WTC11 (cell line): ENCODE measurements around the gene POLDIP2. TPM values are rescaled to one million over a fixed set of nuclear protein-coding genes. Genes with fewer than 3 reads are reported as not detected.

Experiments
- ATAC-seq: fragments of 200-7000 bp; cut with Tn5 transposase; 2 replicates; pipeline ENCODE4 v1.10.0; 2021; ENCODE audit warnings: mild to moderate bottlenecking, moderate library complexity
- CTCF ChIA-PET: fragments of 300-600 bp; sonication (Branson Sonifier 250); formaldehyde crosslinking; loops from one replicate; lab custom pipeline; 2021; ENCODE audit warnings: antibody characterized with exemption; lab: Charles Lee
- POLR2A ChIA-PET: fragments of 350-600 bp; sonication (Branson Sonifier 250); formaldehyde crosslinking; loops from one replicate; lab custom pipeline; 2021; ENCODE audit warnings: antibody characterized with exemption; lab: Charles Lee
- DNase-seq: peaks from one replicate; pipeline ENCODE4 v3.0.0; 2021; ENCODE audit warnings: low spot score
- H3K27ac Mint-ChIP-seq: 2 replicates; pipeline ENCODE4 v1.8.0; 2021; ENCODE audit warnings: mixed read lengths
- H3K27me3 Mint-ChIP-seq: 2 replicates; pipeline ENCODE4 v1.8.0; 2021; ENCODE audit warnings: low read depth, mild to moderate bottlenecking, moderate library complexity, mixed read lengths
- H3K36me3 Mint-ChIP-seq: 2 replicates; pipeline ENCODE4 v1.8.0; 2021; ENCODE audit warnings: mixed read lengths
- H3K4me1 Mint-ChIP-seq: 2 replicates; pipeline ENCODE4 v1.8.0; 2022; ENCODE audit warnings: mixed read lengths
- H3K4me3 Mint-ChIP-seq: 2 replicates; pipeline ENCODE4 v1.8.0; 2021; ENCODE audit warnings: mild to moderate bottlenecking, moderate library complexity, mixed read lengths
- H3K9me3 Mint-ChIP-seq: 2 replicates; pipeline ENCODE4 v1.8.0; 2021; ENCODE audit warnings: mixed read lengths
- FOXJ3 ChIP-seq: sonication (generic); formaldehyde crosslinking; IDR thresholded peaks from 2 replicates; pipeline ENCODE4 v1.9.0; 2021; ENCODE audit warnings: missing genetic modification reagents, mild to moderate bottlenecking, borderline replicate concordance
- FOXP1 ChIP-seq: sonication (generic); formaldehyde crosslinking; IDR thresholded peaks from 2 replicates; pipeline ENCODE4 v1.8.0; 2022; ENCODE audit warnings: missing genetic modification reagents, mild to moderate bottlenecking, moderate library complexity, borderline replicate concordance
- GABPB1 ChIP-seq: sonication (generic); formaldehyde crosslinking; IDR thresholded peaks from 2 replicates; pipeline ENCODE4 v1.8.1; 2023; ENCODE audit warnings: mild to moderate bottlenecking, missing genetic modification reagents
- GTF2I ChIP-seq: fragments of 250-450 bp; sonication (Bioruptor Pico); conservative IDR thresholded peaks from 2 replicates; pipeline ENCODE4 v1.4.0; 2021; ENCODE audit warnings: mild to moderate bottlenecking
- JAZF1 ChIP-seq: fragments of 250-450 bp; sonication (Bioruptor Pico); IDR thresholded peaks from 2 replicates; pipeline ENCODE4 v1.9.0; 2021; ENCODE audit warnings: moderate library complexity, mild to moderate bottlenecking, inconsistent platforms
- MXD4 ChIP-seq: fragments of 250-450 bp; sonication (Bioruptor Pico); IDR thresholded peaks from 2 replicates; pipeline ENCODE4 v1.8.0; 2021; ENCODE audit warnings: mild to moderate bottlenecking, moderate library complexity, borderline replicate concordance
- MYBL2 ChIP-seq: sonication (generic); formaldehyde crosslinking; IDR thresholded peaks from 2 replicates; pipeline ENCODE4 v1.8.1; 2023; ENCODE audit warnings: mild to moderate bottlenecking, moderate library complexity, missing genetic modification reagents
- NR3C1 ChIP-seq: sonication (generic); formaldehyde crosslinking; conservative IDR thresholded peaks from 2 replicates; pipeline ENCODE4 v1.8.1; 2023; ENCODE audit warnings: low read depth, mild to moderate bottlenecking, missing genetic modification reagents
- RELA ChIP-seq: sonication (generic); formaldehyde crosslinking; IDR thresholded peaks from 2 replicates; pipeline ENCODE4 v1.8.1; 2022; ENCODE audit warnings: missing genetic modification reagents, mild to moderate bottlenecking, borderline replicate concordance
- ZBTB21 ChIP-seq: sonication (generic); formaldehyde crosslinking; IDR thresholded peaks from 2 replicates; pipeline ENCODE4 v1.8.1; 2023; ENCODE audit warnings: mild to moderate bottlenecking, missing genetic modification reagents, borderline replicate concordance
- ZNF138 ChIP-seq: sonication (generic); formaldehyde crosslinking; conservative IDR thresholded peaks from 2 replicates; pipeline ENCODE4 v1.8.1; 2022; ENCODE audit warnings: mild to moderate bottlenecking, moderate library complexity, missing genetic modification reagents
- ZNF219 ChIP-seq: sonication (generic); formaldehyde crosslinking; IDR thresholded peaks from 2 replicates; pipeline ENCODE4 v1.8.0; 2023; ENCODE audit warnings: missing genetic modification reagents, mild to moderate bottlenecking, borderline replicate concordance
- ZNF232 ChIP-seq: sonication (generic); formaldehyde crosslinking; IDR thresholded peaks from 2 replicates; pipeline ENCODE4 v1.8.0; 2022; ENCODE audit warnings: mild to moderate bottlenecking, missing genetic modification reagents
- ZNF396 ChIP-seq: fragments of 250-450 bp; sonication (Bioruptor Pico); IDR thresholded peaks from 2 replicates; pipeline ENCODE4 v1.8.0; 2021; ENCODE audit warnings: mild to moderate bottlenecking, moderate library complexity, borderline replicate concordance
- ZNF416 ChIP-seq: fragments of 250-450 bp; sonication (Bioruptor Pico); IDR thresholded peaks from 2 replicates; pipeline ENCODE4 v1.9.0; 2021; ENCODE audit warnings: mild to moderate bottlenecking, inconsistent platforms
- ZNF423 ChIP-seq: fragments of 250-450 bp; sonication (Bioruptor Pico); IDR thresholded peaks from 2 replicates; pipeline ENCODE4 v2.1.2; 2022; ENCODE audit warnings: mild to moderate bottlenecking, moderate library complexity
- total RNA-seq: library from RNA; stranded (reverse); gene quantifications from 3 replicates; pipeline ENCODE4 v1.2.3, GENCODE V29; 2021
- TF ChIP-seq, protein P1 (sequence below): sonication (generic); formaldehyde crosslinking; IDR thresholded peaks from 2 replicates; pipeline ENCODE4 v1.8.1; 2022; ENCODE audit warnings: mild to moderate bottlenecking, moderate library complexity, missing genetic modification reagents
- TF ChIP-seq, protein P2 (sequence below): sonication (generic); formaldehyde crosslinking; conservative IDR thresholded peaks from 2 replicates; pipeline ENCODE4 v1.8.1; 2022; ENCODE audit warnings: mild to moderate bottlenecking, missing genetic modification reagents
- TF ChIP-seq, protein P3 (sequence below): fragments of 250-450 bp; sonication (Bioruptor Pico); IDR thresholded peaks from 2 replicates; pipeline ENCODE4 v1.9.0; 2021; ENCODE audit warnings: mild to moderate bottlenecking
- TF ChIP-seq, protein P4 (sequence below): sonication (generic); formaldehyde crosslinking; IDR thresholded peaks from 2 replicates; pipeline ENCODE4 v1.8.1; 2022; ENCODE audit warnings: mild to moderate bottlenecking, missing genetic modification reagents, moderate library complexity, borderline replicate concordance
- TF ChIP-seq, protein P5 (sequence below): sonication (generic); formaldehyde crosslinking; IDR thresholded peaks from 2 replicates; pipeline ENCODE4 v1.8.0; 2023; ENCODE audit warnings: missing genetic modification reagents
- TF ChIP-seq, protein P6 (sequence below): fragments of 250-450 bp; sonication (Bioruptor Pico); IDR thresholded peaks from 2 replicates; pipeline ENCODE4 v1.8.0; 2021; ENCODE audit warnings: mild to moderate bottlenecking

The POLDIP2 gene
- total RNA-seq, 1 experiment from 2014 or later = 85.4 TPM

DNA sequence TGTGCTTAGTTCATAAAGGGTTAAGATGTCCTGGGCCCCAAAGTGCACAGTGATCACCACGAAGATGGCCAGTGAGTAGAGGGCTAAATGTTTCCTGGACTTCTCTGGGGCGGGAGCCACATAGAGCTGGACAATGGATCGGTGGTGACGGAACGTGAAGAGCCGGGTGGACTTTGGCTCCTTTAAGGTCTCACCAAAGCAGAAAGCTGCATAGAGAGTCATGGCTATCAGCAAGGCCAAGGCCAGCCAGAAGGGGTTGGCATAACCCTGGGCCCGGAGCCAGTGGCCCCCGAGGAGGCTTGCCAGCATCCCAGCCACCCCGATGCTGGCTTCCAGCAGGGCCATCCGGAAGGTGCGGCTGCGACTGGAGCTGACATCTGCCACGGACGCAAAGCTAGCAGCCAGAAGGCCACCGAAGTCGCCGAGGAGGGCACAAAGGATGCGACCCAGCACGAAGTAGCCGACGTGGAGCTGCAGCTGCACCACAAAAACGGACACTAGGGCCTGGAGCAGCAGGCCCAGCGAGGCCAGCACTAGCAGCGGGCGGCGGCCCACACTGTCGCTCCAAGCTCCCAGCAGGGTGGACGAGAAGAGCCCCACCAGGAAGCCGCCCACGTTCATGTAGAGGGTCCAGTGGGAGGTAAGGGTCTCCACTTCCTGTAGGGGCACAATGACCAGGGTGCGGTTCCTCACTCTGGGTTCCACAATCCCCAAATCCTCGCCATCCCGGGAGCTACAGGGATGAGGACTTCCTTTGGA is 47.7 kb upstream of the POLDIP2 start:
- H3K27me3 Mint-ChIP-seq = peaks cover 35% of the 10 kb centered on the region
- TF ChIP-seq ZNF396 (CRISPR knock-in tag) (no peak), MYBL2 (CRISPR knock-in tag) (no peak; the same call in 1 of the 2 replicates), ZBTB21 (CRISPR knock-in tag) (no peak), ZNF423 (CRISPR knock-in tag) (no peak), GABPB1 (CRISPR knock-in tag) (no peak; the same call in 1 of the 2 replicates), FOXJ3 (no peak), ZNF416 (CRISPR knock-in tag) (no peak), NR3C1 (no peak)
- TF ChIP-seq, protein P1, sequence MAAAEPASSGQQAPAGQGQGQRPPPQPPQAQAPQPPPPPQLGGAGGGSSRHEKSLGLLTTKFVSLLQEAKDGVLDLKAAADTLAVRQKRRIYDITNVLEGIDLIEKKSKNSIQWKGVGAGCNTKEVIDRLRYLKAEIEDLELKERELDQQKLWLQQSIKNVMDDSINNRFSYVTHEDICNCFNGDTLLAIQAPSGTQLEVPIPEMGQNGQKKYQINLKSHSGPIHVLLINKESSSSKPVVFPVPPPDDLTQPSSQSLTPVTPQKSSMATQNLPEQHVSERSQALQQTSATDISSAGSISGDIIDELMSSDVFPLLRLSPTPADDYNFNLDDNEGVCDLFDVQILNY (CRISPR knock-in tag) = no peak; the same call in 1 of the 2 replicates
- TF ChIP-seq, protein P2, sequence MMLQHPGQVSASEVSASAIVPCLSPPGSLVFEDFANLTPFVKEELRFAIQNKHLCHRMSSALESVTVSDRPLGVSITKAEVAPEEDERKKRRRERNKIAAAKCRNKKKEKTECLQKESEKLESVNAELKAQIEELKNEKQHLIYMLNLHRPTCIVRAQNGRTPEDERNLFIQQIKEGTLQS (CRISPR knock-in tag) = no peak
- TF ChIP-seq, protein P3, sequence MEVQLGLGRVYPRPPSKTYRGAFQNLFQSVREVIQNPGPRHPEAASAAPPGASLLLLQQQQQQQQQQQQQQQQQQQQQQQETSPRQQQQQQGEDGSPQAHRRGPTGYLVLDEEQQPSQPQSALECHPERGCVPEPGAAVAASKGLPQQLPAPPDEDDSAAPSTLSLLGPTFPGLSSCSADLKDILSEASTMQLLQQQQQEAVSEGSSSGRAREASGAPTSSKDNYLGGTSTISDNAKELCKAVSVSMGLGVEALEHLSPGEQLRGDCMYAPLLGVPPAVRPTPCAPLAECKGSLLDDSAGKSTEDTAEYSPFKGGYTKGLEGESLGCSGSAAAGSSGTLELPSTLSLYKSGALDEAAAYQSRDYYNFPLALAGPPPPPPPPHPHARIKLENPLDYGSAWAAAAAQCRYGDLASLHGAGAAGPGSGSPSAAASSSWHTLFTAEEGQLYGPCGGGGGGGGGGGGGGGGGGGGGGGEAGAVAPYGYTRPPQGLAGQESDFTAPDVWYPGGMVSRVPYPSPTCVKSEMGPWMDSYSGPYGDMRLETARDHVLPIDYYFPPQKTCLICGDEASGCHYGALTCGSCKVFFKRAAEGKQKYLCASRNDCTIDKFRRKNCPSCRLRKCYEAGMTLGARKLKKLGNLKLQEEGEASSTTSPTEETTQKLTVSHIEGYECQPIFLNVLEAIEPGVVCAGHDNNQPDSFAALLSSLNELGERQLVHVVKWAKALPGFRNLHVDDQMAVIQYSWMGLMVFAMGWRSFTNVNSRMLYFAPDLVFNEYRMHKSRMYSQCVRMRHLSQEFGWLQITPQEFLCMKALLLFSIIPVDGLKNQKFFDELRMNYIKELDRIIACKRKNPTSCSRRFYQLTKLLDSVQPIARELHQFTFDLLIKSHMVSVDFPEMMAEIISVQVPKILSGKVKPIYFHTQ = no peak
- H3K4me3 Mint-ChIP-seq = peak overlapping the region; percentile 67
- ChIA-PET POLR2A (no interaction called here), CTCF (interaction anchor here (0.8 to 3.7 kb wide), 12 partner anchors 8 to 153 kb away, joined by 3 to 32 read pairs (median 6); partner anchors contain the start of genes IFT20, SARM1, TNFAIP1 and VTN)
- H3K9me3 Mint-ChIP-seq = no peaks in the 10 kb centered on the region
- no peak for DNase-seq
- no peak overlapping the region for H3K27ac Mint-ChIP-seq
- no peak for ATAC-seq
- peaks cover 78% of the 10 kb centered on the region for H3K4me1 Mint-ChIP-seq
- no peaks in the 10 kb centered on the region for H3K36me3 Mint-ChIP-seq

DNA sequence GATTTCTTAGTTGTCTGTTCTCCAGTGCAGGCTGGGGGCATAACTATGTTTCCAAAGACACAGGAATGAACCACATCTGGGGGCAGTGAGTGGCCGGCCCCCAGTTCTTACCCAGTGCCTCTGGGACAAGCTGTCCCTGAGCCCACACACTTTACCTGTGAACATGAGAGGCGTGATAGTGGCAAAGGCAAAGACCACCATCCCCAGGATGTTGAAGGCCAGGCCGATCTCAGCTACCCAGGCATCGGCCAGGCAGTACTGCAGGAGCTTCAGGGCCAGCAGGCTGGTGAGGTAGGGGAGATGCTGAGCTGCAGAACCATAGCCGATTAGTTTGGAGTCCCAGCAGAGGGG is 47.1 kb upstream of the POLDIP2 start:
- Mint-ChIP-seq H3K9me3 (no peaks in the 10 kb centered on the region), H3K36me3 (no peaks in the 10 kb centered on the region), H3K4me3 (peak overlapping the region; percentile 67), H3K4me1 (peaks cover 74% of the 10 kb centered on the region), H3K27ac (no peak overlapping the region), H3K27me3 (peaks cover 36% of the 10 kb centered on the region)
- no peak for TF ChIP-seq ZNF138 (CRISPR knock-in tag)
- TF ChIP-seq ZNF396 (CRISPR knock-in tag) = no peak
- TF ChIP-seq ZNF219 = no peak
- TF ChIP-seq, protein P4, sequence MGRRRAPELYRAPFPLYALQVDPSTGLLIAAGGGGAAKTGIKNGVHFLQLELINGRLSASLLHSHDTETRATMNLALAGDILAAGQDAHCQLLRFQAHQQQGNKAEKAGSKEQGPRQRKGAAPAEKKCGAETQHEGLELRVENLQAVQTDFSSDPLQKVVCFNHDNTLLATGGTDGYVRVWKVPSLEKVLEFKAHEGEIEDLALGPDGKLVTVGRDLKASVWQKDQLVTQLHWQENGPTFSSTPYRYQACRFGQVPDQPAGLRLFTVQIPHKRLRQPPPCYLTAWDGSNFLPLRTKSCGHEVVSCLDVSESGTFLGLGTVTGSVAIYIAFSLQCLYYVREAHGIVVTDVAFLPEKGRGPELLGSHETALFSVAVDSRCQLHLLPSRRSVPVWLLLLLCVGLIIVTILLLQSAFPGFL = no peak
- TF ChIP-seq ZNF232 (CRISPR knock-in tag) = no peak
- DNase-seq (no peak), ATAC-seq (no peak)
- POLR2A ChIA-PET = no interaction called here
- CTCF ChIA-PET = interaction anchor here (1.3 to 2.5 kb wide), 4 partner anchors 13 to 24 kb away, joined by 6 to 32 read pairs (median 10); no protein-coding TSS in a partner anchor

DNA sequence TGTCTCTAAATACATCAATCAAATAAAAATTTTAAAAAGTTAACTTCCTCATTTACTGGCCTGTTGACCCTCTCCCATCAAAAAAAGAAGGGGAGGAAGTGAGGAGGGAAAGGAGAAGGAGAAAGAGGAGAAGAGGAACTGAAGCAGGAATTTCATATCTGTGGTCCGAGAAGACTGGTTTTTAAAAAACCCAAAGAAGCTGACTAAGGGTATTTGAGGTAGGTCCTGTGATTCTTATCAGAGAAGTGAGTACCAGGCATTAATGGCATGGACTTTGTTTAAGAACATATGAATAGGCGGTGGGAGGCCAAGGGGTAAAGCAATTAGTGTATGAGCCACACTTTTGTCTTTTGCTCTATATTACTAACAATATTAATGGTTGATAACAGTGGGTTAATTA is 46.7 kb upstream of the POLDIP2 start:
- DNase-seq (no peak), ATAC-seq (no peak)
- H3K4me3 Mint-ChIP-seq = no peak overlapping the region
- no peaks in the 10 kb centered on the region for H3K36me3 Mint-ChIP-seq
- peaks cover 36% of the 10 kb centered on the region for H3K27me3 Mint-ChIP-seq
- POLR2A ChIA-PET = no interaction called here
- no peak overlapping the region for H3K27ac Mint-ChIP-seq
- H3K9me3 Mint-ChIP-seq = no peaks in the 10 kb centered on the region
- CTCF ChIA-PET = interaction anchor here (2.5 kb wide), 2 partner anchors 13 to 24 kb away, joined by 14 to 32 read pairs; no protein-coding TSS in a partner anchor
- H3K4me1 Mint-ChIP-seq = peaks cover 72% of the 10 kb centered on the region
- no peak for TF ChIP-seq MXD4 (CRISPR knock-in tag)
- no peak for TF ChIP-seq FOXP1 (CRISPR knock-in tag)
- TF ChIP-seq, protein P5, sequence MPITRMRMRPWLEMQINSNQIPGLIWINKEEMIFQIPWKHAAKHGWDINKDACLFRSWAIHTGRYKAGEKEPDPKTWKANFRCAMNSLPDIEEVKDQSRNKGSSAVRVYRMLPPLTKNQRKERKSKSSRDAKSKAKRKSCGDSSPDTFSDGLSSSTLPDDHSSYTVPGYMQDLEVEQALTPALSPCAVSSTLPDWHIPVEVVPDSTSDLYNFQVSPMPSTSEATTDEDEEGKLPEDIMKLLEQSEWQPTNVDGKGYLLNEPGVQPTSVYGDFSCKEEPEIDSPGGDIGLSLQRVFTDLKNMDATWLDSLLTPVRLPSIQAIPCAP (CRISPR knock-in tag) = no peak
- TF ChIP-seq, protein P6, sequence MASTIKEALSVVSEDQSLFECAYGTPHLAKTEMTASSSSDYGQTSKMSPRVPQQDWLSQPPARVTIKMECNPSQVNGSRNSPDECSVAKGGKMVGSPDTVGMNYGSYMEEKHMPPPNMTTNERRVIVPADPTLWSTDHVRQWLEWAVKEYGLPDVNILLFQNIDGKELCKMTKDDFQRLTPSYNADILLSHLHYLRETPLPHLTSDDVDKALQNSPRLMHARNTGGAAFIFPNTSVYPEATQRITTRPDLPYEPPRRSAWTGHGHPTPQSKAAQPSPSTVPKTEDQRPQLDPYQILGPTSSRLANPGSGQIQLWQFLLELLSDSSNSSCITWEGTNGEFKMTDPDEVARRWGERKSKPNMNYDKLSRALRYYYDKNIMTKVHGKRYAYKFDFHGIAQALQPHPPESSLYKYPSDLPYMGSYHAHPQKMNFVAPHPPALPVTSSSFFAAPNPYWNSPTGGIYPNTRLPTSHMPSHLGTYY = no peak
- no peak for TF ChIP-seq RELA
- TF ChIP-seq JAZF1 (CRISPR knock-in tag) = no peak
- TF ChIP-seq GABPB1 (CRISPR knock-in tag) = no peak
- no peak for TF ChIP-seq GTF2I (CRISPR knock-in tag)
